ENCODE measurements around the gene KLHDC4.
A peak's percentile ranks its signal among the peaks of the same experiment; 100 is the strongest.

The KLHDC4 gene

DNA sequence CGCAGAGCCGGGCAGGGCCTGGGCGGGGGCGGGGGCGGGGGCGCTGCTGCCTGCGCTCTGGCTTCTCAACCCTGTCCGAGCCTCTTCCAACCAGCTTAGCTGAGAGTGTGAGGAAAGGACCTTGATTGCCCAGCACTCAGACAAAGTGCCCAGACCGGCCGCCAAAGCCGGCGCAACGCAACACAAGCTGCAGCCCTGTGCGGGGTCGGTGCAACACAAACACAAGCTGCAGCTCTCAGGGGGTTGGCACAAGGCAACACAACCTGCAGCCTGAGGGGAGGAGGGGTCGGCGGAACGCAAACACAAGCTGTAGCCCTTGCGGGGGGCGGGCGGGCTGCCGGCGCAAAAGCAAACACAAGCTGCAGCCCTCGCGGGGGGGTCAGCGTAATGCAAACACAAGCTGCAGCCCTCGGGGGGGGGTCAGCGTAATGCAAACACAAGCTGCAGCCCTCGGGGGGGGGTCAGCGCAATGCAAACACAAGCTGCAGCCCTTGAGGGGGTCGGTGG, 60.0 kb downstream of the KLHDC4 start:
- DNase-seq (ENCODE audit: insufficient read length, low spot score) (no peak), FAIRE-seq (no peak)
- TF ChIP-seq POU2F2 (IDR thresholded peaks at IDR 0.05; ENCODE audit: low read depth, low read length) (no peak), TAF1 (IDR thresholded peaks at IDR 0.05; ENCODE audit: low read depth, low read length) (no peak), PAX5 (IDR thresholded peaks at IDR 0.05; ENCODE audit: insufficient read depth, low read length, severe bottlenecking) (no peak), SPI1 (IDR thresholded peaks at IDR 0.05; ENCODE audit: low read depth, low read length) (no peak), POLR2AphosphoS5 (IDR thresholded peaks at IDR 0.05; ENCODE audit: low read depth, low read length) (no peak), POLR2A (IDR thresholded peaks at IDR 0.05; ENCODE audit: low read depth, low read length) (no peak)

DNA sequence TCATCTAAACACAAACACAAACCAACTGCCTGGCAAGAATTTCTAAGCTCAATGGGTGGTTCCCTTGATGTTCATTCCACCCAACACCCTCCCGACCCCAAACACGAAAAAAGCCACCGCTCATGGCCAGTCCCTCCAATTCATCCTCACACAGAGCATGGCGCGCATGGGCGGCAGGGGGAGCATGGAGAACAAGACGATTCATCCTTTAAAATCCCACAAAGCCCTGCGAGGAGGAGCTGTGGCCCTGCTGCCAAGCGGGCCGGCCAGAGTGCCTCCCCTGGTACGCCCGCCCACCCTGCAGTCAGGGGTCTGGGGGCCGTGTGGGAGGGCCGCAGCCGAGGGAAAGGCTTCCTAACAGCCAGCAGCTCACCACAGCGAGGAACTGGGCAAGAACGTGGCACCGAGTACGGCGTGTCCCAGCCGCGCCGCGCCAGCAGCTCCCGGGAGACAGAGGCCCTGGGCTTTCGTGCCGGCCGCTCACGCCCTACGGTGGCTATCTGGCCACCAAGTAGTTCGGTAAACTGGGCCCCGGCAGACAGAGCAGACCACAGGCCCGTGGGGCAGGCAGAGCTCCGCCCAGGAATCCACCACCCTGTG, 60.9 kb downstream of the KLHDC4 start:
- no peak for FAIRE-seq
- TF ChIP-seq PAX5 (IDR thresholded peaks at IDR 0.05; ENCODE audit: insufficient read depth, low read length, severe bottlenecking) = no peak
- TF ChIP-seq SPI1 (IDR thresholded peaks at IDR 0.05; ENCODE audit: low read depth, low read length) = no peak
- no peak for TF ChIP-seq POU2F2 (IDR thresholded peaks at IDR 0.05; ENCODE audit: low read depth, low read length)
- no peak for TF ChIP-seq POLR2AphosphoS5 (IDR thresholded peaks at IDR 0.05; ENCODE audit: low read depth, low read length)
- no peak for TF ChIP-seq POLR2A (IDR thresholded peaks at IDR 0.05; ENCODE audit: low read depth, low read length)

GRCh38 chr16:87703835-87704375, 61.9 kb downstream of the KLHDC4 start:
- no peak for TF ChIP-seq PAX5 (IDR thresholded peaks at IDR 0.05; ENCODE audit: insufficient read depth, low read length, severe bottlenecking)
- no peak for TF ChIP-seq POU2F2 (IDR thresholded peaks at IDR 0.05; ENCODE audit: low read depth, low read length)
- no peak for TF ChIP-seq TAF1 (IDR thresholded peaks at IDR 0.05; ENCODE audit: low read depth, low read length)
- no peak for TF ChIP-seq POLR2A (IDR thresholded peaks at IDR 0.05; ENCODE audit: low read depth, low read length)
- TF ChIP-seq POLR2AphosphoS5 (IDR thresholded peaks at IDR 0.05; ENCODE audit: low read depth, low read length) = no peak
- no peak for TF ChIP-seq SPI1 (IDR thresholded peaks at IDR 0.05; ENCODE audit: low read depth, low read length)
- FAIRE-seq (peak; percentile 20), DNase-seq (ENCODE audit: insufficient read length, low spot score) (no peak)

More for the DNA sequence above, 60.9 kb downstream of the KLHDC4 start:
- no peak for DNase-seq (ENCODE audit: insufficient read length, low spot score)

GRCh38 chr16:87703071-87703470, 62.7 kb downstream of the KLHDC4 start:
- no peak for DNase-seq (ENCODE audit: insufficient read length, low spot score)
- FAIRE-seq = no peak
- no peak for TF ChIP-seq PAX5 (IDR thresholded peaks at IDR 0.05; ENCODE audit: insufficient read depth, low read length, severe bottlenecking)
- no peak for TF ChIP-seq POU2F2 (IDR thresholded peaks at IDR 0.05; ENCODE audit: low read depth, low read length)
- no peak for TF ChIP-seq POLR2AphosphoS5 (IDR thresholded peaks at IDR 0.05; ENCODE audit: low read depth, low read length)
- no peak for TF ChIP-seq SPI1 (IDR thresholded peaks at IDR 0.05; ENCODE audit: low read depth, low read length)
- TF ChIP-seq POLR2A (IDR thresholded peaks at IDR 0.05; ENCODE audit: low read depth, low read length) = no peak
- no peak for TF ChIP-seq TAF1 (IDR thresholded peaks at IDR 0.05; ENCODE audit: low read depth, low read length)

DNA sequence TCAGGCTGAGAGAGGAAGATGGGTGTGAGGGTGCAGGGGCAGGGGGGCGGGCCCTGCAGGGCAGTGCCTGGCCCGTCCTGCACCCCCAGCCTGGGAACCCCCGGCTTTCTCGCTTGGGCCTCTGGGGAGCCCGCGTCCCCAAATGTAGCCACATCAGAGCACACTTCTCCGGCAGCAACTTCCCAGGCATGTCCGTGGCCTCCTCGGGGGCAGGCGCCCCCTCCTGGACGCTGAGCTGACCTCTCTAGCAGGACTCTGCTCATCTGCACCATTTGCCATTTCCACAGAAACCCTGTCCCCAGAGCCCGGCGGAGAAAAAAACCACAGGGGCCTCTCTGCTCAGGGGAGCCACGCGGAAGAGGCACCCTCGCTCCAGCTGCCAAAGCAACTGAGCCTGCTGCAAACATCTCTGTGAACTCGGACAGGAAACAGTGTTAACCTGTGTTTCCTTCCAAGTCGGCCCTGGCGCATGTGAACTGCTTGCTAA, 63.4 kb downstream of the KLHDC4 start:
- DNase-seq (ENCODE audit: insufficient read length, low spot score) (peak; percentile 86), FAIRE-seq (peak; percentile 98)
- TF ChIP-seq POU2F2 (IDR thresholded peaks at IDR 0.05; ENCODE audit: low read depth, low read length) = peak; percentile 42; the same call in 1 of the 2 replicates
- TF ChIP-seq POLR2A (IDR thresholded peaks at IDR 0.05; ENCODE audit: low read depth, low read length) = no peak

DNA sequence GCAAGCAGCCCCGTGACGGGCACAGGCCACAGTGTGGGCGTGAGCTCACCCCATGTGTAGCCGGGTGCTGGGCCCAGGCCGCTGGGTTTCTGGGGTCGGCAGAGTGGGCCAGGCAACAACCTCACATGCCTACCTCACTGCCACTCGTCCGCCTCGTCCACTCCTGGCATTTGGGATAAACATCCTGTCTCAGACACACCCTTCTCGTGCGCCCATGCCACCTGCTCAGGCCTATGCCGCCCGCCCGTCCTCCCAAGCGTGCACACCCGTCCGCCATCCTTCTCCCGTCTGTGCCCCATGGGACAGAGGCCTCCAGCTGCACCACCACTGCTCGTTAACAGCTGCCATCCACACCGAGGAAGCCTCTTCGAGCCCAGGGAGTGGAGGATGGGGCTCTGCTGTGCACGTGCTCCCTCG, 64.3 kb downstream of the KLHDC4 start:
- FAIRE-seq (no peak), DNase-seq (ENCODE audit: insufficient read length, low spot score) (no peak)
- no peak for TF ChIP-seq POLR2AphosphoS5 (IDR thresholded peaks at IDR 0.05; ENCODE audit: low read depth, low read length)
- TF ChIP-seq SPI1 (IDR thresholded peaks at IDR 0.05; ENCODE audit: low read depth, low read length) = no peak
- TF ChIP-seq TAF1 (IDR thresholded peaks at IDR 0.05; ENCODE audit: low read depth, low read length) = no peak
- no peak for TF ChIP-seq PAX5 (IDR thresholded peaks at IDR 0.05; ENCODE audit: insufficient read depth, low read length, severe bottlenecking)
- no peak for TF ChIP-seq POU2F2 (IDR thresholded peaks at IDR 0.05; ENCODE audit: low read depth, low read length)
- no peak for TF ChIP-seq POLR2A (IDR thresholded peaks at IDR 0.05; ENCODE audit: low read depth, low read length)

- TF ChIP-seq SPI1 (IDR thresholded peaks at IDR 0.05; ENCODE audit: low read depth, low read length) = 0 out of 2 replicates have a peak, but pooled peaks have one; percentile 10
- no peak for TF ChIP-seq POLR2A (IDR thresholded peaks at IDR 0.05; ENCODE audit: low read depth, low read length)
- TF ChIP-seq TAF1 (IDR thresholded peaks at IDR 0.05; ENCODE audit: low read depth, low read length) = no peak
- no peak for DNase-seq (ENCODE audit: insufficient read length, low spot score)
- no peak for FAIRE-seq
These were observed 64.7 kb downstream of the KLHDC4 start for GRCh38 chr16:87701078-87701460.

GRCh38 chr16:87700406-87701077, 65.2 kb downstream of the KLHDC4 start:
- FAIRE-seq (no peak), DNase-seq (ENCODE audit: insufficient read length, low spot score) (no peak)
- TF ChIP-seq POLR2A (IDR thresholded peaks at IDR 0.05; ENCODE audit: low read depth, low read length) (no peak), POLR2AphosphoS5 (IDR thresholded peaks at IDR 0.05; ENCODE audit: low read depth, low read length) (no peak)

DNA sequence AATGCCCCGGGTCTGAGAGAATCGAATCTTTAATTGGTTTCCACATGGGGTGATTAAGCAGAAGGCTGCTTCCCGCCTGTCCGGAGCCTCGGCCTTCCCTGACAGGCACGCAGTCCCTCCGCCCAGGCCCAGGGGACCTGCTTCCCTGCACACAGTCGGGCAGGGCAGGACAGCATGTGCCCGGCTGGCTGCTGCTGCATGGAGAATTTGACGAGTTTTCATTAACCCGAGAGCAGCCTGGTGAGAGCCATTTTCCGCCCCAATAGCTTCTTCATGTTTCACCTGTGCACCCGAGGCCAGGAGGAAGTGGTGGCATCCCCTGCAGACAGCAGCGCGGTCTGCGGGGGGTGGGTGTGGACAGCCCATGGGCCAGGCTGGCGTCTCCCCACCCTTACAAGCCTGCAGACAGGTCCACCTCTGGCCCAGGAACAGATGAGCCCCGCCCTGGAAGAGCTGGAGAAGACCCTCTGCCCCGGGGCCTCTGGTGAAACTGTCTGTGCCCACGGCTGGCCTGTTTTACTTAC, 67.0 kb downstream of the KLHDC4 start:
- no peak for FAIRE-seq
- TF ChIP-seq SPI1 (IDR thresholded peaks at IDR 0.05; ENCODE audit: low read depth, low read length) = peak; percentile 59
- TF ChIP-seq POU2F2 (IDR thresholded peaks at IDR 0.05; ENCODE audit: low read depth, low read length) = no peak
- no peak for DNase-seq (ENCODE audit: insufficient read length, low spot score)

GRCh38 chr16:87698241-87698640, 67.5 kb downstream of the KLHDC4 start:
- TF ChIP-seq TAF1 (IDR thresholded peaks at IDR 0.05; ENCODE audit: low read depth, low read length) (no peak), PAX5 (IDR thresholded peaks at IDR 0.05; ENCODE audit: insufficient read depth, low read length, severe bottlenecking) (no peak)
- DNase-seq (ENCODE audit: insufficient read length, low spot score) = peak; percentile 83
- FAIRE-seq = peak; percentile 99

All from GM12891 (cell line).